Right lobe of liver (tissue), 4 donors: Measurements from ENCODE around the gene TMC6.

Experiments used
- POLR2A ChIP-seq: fragments of 450-650 bp; IDR thresholded peaks from one replicate; pipeline ENCODE4 v1.6.1; 2017; ENCODE audit warnings: antibody characterized with exemption, mild to moderate bottlenecking
- TF ChIP-seq, protein P1 (sequence below), 4 donors: fragments of 200-600 bp in 3 of 4; fragments of 450-650 bp in 1 of 4; IDR thresholded peaks; one replicate each; pipeline versions ENCODE4 v1.5.1 to v1.8.0; 2016 to 2022; ENCODE audit warnings: antibody characterized with exemption in 4 of 4, mild to moderate bottlenecking in 2 of 4
- donor health status: DM: no; HTN: no; CAD: no.
- donor health status: DM: no; HTN: no; CAD: no.
- donor health status: DM: no; HTN: yes; CAD: no.

DNA sequence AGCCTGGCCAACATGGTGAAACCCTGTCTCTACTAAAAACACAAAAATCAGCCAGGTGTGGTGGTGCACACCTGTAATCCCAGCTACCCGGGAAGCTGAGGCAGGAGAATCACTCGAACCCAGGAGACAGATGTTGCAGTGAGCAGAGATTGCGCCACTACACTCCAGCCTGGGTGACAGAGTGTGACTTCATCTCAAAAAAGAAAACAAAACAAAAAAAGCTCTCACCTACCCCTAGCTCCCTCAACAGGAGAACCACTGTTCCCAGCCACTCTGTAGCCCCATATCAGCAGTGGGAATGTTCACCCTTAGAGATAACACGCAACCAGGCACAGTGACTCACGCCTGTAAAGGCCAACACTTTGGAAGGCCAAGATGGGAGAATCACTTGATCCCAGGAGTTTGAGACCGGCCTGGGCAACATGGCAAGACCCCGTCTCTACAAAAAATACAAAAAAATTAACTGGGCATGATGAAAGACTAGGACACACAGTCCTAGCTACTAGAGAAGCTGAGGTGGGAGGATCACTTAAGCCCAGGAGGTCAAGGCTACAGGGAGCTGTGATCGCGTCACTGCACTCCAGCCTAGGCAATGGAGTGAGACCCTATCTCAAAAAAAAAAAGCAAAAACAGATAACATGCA lies 7.4 kb upstream of the TMC6 start:
- TF ChIP-seq, protein P1, sequence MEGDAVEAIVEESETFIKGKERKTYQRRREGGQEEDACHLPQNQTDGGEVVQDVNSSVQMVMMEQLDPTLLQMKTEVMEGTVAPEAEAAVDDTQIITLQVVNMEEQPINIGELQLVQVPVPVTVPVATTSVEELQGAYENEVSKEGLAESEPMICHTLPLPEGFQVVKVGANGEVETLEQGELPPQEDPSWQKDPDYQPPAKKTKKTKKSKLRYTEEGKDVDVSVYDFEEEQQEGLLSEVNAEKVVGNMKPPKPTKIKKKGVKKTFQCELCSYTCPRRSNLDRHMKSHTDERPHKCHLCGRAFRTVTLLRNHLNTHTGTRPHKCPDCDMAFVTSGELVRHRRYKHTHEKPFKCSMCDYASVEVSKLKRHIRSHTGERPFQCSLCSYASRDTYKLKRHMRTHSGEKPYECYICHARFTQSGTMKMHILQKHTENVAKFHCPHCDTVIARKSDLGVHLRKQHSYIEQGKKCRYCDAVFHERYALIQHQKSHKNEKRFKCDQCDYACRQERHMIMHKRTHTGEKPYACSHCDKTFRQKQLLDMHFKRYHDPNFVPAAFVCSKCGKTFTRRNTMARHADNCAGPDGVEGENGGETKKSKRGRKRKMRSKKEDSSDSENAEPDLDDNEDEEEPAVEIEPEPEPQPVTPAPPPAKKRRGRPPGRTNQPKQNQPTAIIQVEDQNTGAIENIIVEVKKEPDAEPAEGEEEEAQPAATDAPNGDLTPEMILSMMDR (IDR thresholded peaks at IDR 0.05), result no peak
- no peak for TF ChIP-seq POLR2A
